GM04504 (cell line): ENCODE results near the gene EHD1.
A peak's percentile ranks its signal among the peaks of the same experiment; 100 is the strongest.
"Not testable (repeated sequence)": the region's sequence is repeated elsewhere in the genome, so short reads cannot be mapped to it uniquely, and the experiment has no call there.

Source experiments
- DNase-seq: peaks from one replicate; pipeline ENCODE4 v3.0.0-alpha.2; 2012; ENCODE audit warnings: low read depth

The EHD1 gene

GRCh38 chr11:64826578-64827450 lies 51.6 kb downstream of the EHD1 start:
- no peak for DNase-seq

- no peak for DNase-seq
These were observed 52.4 kb downstream of the EHD1 start for GRCh38 chr11:64826062-64826461.

GRCh38 chr11:64823568-64824119 lies 54.8 kb downstream of the EHD1 start:
- no peak for DNase-seq

- DNase-seq: no peak
These were observed 60.9 kb downstream of the EHD1 start for GRCh38 chr11:64817476-64817875.

- DNase-seq: not testable (repeated sequence)
These were observed 63.0 kb downstream of the EHD1 start for GRCh38 chr11:64815433-64815832.

- DNase-seq: no peak
These were observed 63.7 kb downstream of the EHD1 start for GRCh38 chr11:64814712-64815187.

- DNase-seq: no peak
These were observed 64.6 kb downstream of the EHD1 start for GRCh38 chr11:64813826-64814225.

GRCh38 chr11:64810891-64811272 lies 67.5 kb downstream of the EHD1 start:
- no peak for DNase-seq

- peak; percentile 88 for DNase-seq
These were observed 68.0 kb downstream of the EHD1 start, which contains the start of gene MEN1 for GRCh38 chr11:64810271-64810890. MEN1 (minus strand) TSS chr11:64810551; CDS start chr11:64810109, 442 bp downstream.

GRCh38 chr11:64809781-64810241 lies 68.6 kb downstream of the EHD1 start:
- DNase-seq: no peak

GRCh38 chr11:64805481-64805880 lies 72.9 kb downstream of the EHD1 start:
- DNase-seq: no peak

GRCh38 chr11:64804346-64805210 lies 73.8 kb downstream of the EHD1 start:
- DNase-seq: no peak

GRCh38 chr11:64803846-64804345 lies 74.5 kb downstream of the EHD1 start:
- DNase-seq: no peak

- DNase-seq: peak; percentile 49
These were observed 75.1 kb downstream of the EHD1 start, which contains the start of gene MAP4K2 for GRCh38 chr11:64803158-64803845. MAP4K2 (minus strand) TSS chr11:64803214; CDS start chr11:64803149, 65 bp downstream.

GRCh38 chr11:64802370-64803157 lies 75.9 kb downstream of the EHD1 start:
- no peak for DNase-seq
